HG03571 (cell line): ENCODE results near the gene POP7.

Source experiments
- ATAC-seq: cut with Tn5 transposase; IDR thresholded peaks from one replicate; pipeline ENCODE4 v1.9.1; 2021; ENCODE audit not compliant: unreplicated experiment

Gene POP7

DNA sequence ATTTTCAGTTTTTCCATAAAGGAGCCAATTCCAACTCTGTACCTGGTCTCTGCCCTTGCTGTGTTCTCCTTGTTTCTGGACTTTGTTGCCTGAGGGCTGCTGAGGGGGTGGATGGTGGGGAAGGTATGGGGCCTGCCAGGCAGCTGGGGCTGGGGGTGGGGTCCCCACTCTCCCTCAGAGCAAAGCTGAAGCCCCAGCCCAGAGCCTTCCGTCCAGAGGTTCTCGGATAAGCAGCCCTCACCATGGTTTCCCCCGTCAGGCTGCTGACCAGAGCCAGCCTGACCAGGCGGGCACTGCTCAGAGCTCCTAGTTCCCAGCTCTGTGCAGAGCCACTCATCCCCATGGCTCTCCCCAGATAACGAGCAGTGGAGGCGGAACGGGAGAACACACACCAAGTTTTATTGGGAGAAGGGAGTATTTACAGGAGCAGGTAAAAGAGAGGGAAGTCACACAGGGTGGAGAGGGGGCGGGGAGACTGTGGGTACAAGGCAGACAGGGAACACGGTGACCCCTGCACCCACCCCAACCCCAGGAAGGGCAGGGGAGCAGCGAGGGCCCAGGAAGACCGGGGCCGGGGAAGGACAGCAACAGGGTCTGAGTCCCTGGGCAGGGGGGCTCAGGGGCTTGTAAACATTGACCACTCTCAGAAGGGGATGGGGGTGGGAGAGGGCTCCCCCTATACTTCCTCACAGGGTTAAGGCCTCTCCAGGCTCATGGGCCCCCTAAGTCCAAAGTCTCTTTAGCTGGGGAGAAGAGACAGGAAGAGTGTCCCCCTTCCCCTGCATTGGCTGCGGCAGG, 26.6 kb upstream of the POP7 start:
- no peak for ATAC-seq

DNA sequence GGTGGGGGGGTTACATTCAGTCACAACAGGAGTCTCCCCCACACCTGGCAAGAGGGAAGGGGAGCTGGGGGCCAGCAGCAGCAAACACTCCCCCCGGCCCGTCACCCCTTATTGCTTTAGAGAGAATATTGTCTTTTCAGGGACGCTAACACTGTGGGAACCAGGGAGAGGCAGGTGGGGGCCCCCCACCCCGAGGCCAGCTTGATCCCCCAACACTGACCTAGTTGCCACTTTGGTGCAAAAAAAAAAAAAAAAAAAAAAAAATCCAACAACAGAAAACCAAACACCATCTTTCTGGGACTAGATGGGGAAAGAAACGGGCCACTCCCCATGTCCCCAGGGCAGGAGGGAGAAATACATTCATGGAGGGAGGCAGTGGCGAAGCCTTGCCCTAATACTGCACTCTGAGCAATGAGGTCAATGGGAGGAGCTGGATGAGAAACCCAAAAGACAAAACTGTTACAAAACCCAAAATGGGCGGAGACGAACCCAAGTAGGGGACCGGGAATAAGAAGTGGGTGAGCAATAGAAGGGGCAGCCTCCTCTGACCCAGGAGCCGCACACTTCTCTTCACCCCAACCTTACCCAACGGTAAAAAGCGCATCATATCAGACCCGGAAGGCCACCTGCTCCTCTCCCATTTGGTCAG, 25.9 kb upstream of the POP7 start:
- no peak for ATAC-seq

DNA sequence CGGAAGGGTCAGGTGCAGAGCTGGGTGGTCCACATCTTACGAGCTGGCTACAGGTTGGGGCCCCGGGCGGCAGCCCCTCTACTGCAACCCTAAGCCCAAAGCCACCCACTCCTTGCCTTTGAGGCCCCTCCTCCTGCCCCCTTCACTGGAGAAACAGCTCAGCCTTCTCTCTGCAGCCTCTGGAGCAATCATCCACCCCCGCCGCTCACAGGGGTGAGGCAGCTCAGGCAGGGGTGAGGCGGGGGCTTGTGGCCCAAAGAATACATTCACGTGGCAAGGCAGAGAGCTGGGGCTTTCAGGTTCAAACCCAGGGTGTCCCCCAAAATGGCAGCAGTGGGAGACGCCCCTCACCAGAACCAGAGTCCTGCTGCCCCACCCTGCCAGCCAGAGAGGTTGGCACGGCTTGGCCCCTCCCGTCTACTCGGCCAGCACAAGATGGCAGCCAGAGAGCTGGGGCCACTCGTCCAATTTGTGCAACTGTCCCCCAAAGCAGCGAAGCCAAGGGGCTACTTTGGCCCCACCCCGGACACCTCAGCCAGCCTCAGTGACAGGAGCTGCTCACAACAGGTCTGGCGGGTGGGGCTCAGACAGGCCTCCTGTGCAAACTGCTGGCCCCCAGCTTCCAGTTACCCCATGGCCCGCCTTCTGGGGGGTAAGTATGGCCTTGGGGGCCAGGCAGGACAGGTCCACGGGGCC, 25.2 kb upstream of the POP7 start:
- ATAC-seq = no peak

DNA sequence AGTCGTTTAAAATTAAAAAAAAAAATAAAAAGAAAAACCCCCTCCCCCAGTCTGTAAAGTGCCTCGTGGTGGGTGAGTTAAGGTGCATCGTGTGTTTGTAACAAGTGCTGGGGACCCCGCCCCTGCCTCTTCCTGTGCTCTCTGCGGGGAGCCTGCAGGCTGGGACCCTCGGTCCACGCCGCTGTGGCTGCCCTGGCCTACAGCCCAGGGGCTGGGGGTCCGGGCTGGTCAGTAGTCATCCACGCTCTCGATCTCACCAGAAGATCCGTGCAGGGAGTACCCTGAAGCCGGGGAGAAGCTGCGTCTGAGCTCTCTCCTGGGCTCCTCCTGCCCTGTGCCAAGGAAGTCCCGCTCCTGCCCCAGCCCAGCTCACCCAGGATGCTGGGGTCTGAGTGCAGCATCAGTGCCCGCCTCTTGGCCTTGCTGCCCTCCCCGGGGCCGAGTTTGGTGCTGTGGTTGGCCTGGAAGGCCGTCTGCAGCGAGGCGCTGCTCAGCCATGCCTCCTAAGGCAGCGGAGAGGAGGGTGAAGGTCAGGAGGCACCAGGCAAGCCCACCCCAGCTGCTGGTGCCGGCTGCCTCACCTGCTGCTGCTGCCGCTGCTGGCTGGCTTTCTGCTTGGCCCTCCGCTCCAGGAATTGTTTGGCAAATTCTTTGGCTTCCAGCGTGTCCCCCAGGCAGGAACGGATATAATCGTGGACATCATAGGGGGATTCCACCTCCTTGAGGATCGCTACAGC, 24.3 kb upstream of the POP7 start:
- ATAC-seq = no peak

DNA sequence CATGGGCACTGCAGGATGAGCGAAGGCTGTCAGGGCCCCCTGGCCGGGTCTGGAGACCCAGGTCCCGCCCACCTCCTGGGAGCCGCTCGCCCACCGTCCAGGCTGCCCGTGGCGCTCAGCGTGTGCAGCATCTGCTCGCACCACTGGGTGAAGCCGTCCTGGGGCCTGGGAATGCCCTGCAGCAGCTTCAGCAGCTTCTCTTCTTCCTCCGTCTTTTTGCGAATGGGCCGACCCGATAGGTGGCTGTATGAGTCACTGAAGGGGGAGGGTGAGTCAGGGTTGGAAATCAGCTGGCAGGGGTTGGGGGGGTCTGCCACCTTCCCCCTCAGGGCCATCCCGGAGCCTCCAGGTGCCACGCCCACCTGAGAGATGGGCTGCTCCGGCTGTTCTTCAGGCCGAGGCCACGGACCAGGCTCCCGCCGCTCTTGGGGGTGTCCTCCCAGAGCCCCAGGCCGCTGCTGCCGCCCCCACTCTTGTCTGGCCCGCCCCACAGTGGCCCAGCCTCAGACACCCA, 23.6 kb upstream of the POP7 start:
- ATAC-seq = no peak

DNA sequence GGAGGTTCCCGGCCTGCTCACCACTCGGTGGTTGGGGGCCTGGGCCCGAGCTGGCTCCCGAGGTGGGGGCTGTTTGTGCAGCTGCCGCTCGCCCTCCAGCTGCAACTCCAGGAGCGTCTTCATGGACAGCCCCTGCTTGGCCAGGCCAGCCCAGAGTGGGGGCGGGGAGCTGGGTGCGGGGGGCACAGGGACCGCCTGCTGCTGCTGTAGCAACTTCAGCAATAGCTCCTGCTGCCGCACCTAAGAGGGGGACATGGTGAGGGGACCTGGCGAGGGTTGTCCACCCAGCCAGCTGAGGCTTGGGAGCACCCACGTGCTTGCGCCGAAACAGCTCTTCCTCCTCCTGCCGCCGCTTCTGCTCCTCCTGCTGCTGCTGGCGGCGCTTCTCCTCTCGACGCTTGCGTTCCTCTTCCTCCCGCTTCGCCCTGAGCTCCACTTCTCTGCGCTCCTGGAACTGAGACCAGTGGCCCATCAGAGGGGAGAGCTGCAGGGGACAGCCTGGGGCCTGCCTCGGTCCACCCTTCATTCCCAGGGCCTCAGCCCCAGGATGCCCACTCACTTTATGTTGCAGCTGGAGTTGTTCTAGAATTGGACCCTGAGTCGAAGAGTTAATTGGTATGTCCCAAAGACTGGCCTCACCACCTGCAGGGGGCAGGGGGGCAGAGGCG, 22.8 kb upstream of the POP7 start:
- ATAC-seq = no peak

DNA sequence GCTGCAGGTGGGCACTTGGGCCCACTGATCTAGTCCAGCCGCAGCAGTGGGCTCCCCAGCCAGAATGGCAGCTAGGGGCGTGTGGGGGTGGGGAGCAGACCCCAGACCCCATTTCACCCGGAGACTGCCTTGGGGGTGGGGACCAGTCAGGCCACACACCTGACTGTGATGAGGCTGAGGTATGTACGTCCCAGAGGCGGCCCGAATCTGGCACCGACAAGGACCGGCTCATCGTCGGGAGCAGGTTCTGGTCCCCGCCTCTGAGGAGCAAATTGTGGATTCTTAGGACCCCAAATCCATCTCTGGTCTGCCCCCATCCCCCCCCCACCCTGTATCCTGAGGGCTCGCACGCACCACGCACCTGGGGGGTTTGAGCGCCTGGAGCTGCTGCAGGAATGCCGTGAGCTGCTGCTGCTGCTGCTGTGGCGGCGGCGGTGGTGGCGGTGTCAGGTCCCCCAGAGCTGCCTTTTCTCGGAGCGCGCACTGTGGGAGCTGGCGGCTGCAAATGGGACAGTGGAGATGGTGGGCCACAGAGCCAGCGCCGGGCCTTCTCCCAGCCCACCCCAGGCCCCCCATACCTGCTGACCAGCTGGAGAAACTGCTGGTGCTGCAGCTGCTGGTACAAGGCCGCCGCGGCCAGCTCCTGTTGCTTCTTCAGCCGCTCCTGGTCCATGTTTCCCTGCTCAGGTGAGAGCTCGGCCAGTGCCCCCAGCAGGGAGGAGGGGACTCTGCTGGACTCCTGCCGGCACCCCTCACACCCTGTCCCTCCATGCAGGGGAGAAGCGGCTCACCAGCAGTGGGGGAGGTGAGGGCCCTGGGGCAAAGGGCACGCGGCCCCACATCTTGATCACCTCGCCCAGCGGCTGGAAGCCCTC, 22.0 kb upstream of the POP7 start:
- no peak for ATAC-seq

DNA sequence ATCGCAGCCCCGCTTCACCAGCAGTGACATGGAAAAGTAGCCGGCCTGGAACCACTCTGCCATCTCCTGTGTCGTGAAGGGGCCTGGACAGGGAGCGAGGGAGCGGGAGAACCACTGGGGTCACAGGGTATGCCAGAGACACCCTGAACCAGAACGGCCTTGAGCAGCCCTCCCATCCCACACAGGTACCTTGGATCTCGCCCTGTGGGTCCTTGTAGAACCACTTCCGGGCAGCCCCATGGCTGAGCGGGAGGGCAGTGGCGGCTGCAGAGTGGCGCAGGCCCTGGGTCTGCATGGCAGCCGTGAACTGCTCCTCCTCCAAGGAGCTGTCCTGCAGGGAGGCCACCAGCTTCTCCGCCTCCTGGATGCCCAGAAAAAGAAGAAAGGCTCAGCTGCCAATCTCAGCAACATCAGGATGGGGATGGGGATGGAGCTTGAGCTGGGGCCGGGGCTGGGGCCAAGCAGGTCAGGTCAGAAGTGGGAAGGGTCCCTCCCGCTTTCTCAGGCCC, 21.3 kb upstream of the POP7 start:
- ATAC-seq = no peak

DNA sequence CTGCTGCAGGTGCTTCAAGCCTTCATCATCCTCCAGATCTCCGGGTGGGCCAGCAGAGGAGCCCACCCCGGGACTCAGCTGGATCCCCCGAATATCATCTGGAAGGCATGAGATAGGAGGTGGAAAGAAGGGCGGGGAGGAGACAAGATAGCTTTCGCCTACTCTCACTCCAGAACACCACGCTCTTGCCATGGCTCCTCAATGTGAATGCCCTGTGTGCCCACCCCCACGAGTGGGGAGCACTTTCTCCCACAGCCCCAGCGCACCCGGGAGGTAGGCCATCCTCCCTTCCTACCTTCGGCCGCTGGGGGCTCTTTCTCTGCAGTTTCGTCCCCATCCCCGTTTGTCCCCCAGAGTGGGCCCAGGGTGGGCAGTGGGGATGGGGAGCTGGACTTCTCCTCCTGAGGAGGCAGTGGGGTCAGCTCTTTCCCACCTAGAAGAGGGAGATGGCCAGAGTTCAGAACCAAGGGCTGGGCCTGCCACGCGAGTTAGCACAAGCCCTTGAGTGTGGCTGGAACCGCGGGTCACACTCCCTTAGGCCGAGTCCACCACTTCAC, 20.8 kb upstream of the POP7 start:
- no peak for ATAC-seq

DNA sequence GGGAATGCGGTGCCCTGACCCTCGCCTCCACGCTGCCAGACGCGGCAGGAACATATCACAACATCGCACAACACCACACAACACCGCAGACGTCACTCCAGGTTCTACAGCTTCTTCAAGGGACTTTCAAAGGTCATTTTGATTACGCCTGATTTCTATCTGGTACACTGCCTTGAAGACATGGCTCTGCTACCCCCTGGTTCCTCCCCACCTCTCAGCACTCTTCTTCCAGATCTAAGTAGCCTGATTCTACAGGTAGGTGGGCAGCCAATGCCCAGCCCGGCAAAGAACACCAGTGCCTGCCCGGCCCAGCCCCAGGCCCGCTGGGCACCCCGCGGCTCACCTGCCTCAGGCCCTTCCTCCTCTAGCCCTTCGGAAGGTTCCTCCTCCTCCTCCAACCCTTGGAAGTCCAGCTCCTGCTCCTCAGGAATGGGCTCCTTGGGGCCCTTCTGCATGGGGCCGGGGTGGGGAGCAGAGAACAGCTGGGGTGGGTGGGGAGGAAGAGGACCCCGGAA, 20.2 kb upstream of the POP7 start:
- ATAC-seq = no peak

DNA sequence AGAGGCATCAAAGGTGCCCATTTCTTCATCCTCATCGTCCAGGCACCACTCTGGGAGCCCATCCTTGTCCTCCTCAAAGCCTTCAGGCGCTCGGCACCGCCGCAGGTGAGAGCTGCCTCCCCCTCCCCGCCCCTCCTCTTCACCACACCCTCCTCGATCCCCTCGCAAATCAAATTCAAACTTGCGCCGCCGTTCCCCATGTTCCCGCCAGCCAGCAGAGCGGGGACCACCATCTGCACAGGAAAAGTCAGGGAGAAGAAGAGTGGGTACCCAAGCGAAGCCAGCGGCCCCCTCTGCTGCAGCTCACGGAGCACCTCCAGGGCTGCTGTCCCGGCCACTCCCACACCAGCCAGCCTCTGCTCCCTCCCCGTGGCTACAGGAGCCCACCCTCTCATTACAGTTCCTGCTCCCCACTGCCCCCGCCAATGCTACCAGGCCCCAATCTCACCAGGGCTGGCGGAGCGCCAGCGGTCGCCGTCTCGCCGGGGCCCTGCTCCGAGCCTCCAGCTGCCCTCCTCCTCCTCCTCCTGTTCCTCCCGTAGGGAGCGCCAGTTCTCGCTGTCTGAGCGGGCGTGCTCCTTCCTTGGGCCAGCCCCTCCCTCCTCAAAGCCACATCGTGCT, 19.6 kb upstream of the POP7 start:
- ATAC-seq = no peak

DNA sequence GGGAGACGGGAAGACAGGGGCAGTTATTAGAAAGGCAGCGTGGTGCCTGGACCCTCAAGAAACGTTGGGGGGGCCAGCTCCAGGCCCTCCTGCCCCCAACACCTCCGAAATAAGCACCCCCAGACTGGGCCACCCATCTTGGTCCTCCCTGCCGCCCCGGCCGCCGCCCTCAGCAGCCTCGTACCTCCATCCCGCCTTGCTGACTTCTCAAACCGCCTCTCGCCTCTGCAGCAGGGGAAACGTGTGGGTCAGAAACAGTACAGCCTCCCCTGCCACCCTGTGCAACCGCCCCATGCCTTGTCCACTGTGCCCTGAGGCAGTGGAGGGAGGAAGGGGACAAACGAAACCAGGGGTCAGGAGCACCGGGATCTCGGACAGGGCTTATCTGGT, 19.1 kb upstream of the POP7 start:
- no peak for ATAC-seq

DNA sequence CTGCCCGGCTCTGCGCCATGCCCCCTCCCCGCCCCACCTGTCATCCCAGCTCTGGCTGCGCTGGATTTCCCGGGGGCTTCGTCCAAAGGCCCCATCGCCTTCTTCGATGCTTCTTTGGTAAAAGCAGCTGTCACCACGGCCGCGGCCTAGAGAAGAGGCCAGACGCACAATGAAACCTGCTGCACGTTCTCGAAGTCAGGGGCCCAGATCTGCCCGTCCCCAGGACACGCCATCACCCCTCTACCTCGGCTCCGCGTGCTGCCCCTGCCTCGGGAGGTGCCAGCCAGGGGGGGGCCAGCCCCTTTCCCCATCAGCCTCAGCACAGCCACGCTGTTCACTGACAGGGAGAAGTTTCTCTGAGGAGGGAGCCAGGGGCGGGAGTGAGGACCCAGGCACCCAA, 18.7 kb upstream of the POP7 start:
- ATAC-seq = no peak

DNA sequence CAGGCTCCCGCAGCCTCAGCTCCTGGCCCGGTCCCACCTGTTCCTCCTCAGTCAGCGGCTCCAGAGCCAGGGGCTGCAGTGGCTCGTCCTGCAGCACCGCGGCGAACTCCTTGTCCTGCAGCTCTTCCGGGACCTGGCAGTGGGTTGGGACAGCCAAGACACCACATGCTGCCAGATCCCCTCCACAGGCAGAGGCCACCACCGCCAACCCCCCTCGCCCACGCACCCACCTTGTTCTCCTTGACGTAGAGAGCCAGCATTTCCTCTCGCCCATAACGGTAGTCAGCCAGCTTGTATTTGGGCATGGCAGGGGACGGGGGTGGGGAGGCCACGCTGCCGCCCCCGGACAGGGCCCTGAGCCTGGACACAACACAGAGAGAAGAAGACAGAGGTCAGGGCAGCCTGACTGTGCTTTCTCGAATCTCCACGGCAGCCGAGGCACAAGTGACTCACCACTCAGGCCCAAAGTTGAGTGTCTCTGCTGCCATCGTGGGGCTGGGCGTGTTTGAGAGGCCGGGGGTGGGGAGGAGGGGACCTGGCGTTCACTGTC, 18.1 kb upstream of the POP7 start:
- ATAC-seq = no peak

DNA sequence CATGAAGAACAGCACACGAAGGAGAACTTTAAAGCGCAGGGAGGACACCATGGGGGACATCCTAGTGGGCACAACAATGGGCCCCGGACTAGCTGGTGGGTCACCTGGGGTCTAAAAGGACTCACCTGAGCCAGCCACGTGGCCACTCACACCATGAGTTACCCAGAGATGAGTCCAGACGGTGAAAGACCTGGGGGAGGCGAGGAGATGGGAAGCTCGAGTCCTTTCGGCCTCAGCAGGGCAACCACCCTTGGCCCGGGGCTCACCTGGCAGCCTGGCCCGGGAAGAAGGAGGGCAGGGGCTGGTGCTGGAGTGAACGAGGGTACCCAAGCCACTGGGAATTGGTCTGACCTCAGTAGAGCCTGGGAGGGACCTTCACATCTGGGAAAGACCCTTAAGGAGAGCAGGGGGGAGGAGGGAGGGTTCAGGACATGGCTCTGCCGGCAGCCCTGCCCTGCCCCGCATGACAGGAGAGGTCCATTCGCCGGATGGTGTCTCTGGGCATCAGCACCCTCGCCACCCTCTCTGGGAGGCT, 17.5 kb upstream of the POP7 start:
- ATAC-seq = no peak

DNA sequence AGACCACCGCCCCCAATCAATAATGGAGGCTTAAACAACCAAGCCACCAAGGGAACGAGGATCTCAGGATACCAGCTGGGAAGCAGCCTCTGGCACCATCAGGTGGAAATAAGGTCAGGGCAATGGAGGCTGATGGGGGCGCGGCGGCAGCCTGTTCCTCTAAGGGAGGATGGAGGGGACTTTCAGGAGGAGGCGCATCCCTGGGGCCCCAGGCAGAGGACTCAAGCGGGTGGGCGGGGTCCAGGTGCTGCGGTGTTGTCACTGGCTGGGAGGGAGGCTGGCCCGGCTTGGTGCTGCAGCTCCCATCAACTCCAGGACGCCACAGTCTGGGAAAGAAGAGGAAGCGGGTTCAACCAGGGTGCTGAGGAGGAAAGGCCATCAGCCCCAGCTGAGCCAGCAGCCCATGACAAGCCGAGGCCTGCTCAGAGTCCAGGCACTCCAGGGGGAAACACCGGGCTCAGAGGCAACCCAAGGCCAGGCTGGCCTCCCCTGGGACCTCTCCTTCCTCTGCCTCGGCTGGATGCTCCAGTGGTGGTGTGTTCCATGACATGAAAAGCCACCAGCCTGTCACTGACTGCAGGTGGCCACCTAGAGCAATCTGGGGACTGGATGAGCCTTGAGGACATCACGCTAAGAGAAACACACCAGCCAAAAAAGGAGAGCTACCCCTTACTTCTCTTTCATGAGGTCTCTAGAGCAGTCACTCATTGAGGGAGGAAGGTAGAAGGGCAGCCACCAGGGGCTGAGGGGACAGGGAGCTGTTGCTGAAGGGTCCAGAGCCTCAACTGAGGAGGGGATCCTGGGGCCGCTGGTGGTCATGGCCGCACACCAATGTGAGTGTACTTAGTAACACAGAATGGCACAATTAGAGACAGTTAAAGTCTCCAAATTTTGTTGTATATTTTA, 16.4 kb upstream of the POP7 start:
- ATAC-seq = no peak
